ENCODE results near the gene SAMD13. TPM values are rescaled to one million over a fixed set of nuclear protein-coding genes. Genes with fewer than 3 reads are reported as not detected.

Gene SAMD13
- not detected for total RNA-seq
- polyA plus RNA-seq: under 1 TPM in 1 of 2 donors, not detected in 1; 0.22 TPM

- Histone ChIP-seq H3K4me1 (ENCODE audit: insufficient read depth, low read length) (peaks cover 35% of the 10 kb centered on the region), H3K9me3 (ENCODE audit: control insufficient read depth in 1 of 2, low read length in 2 of 2) (no peaks in the 10 kb centered on the region), H3K27ac (ENCODE audit: low read depth, low read length) (no peak within 1 kb of the TSS), H3K36me3 (ENCODE audit: insufficient read depth, low read length) (no peaks in the 10 kb centered on the region), H3K27me3 (ENCODE audit: insufficient read depth, low read length) (peaks cover 3% of the 10 kb centered on the region), H3K4me3 (ENCODE audit: low read length in 2 of 2) (no peak within 1 kb of the TSS)
- DNase-seq: peak; percentile 37 to 51 (median 47)
- ChIA-PET POLR2A (ENCODE audit: partially characterized antibody) (interaction anchor here (0.9 kb wide), 1 partner anchor 157 kb away, joined by 4 read pairs; the partner anchor contains the start of gene PRKACB), CTCF (ENCODE audit: partially characterized antibody) (no interaction called here)
- Mint-ChIP-seq H3K36me3 (peaks cover 0 to 3% of the 10 kb centered on the region in 2 donors), H3K9me3 (peaks cover 0 to 2% (median 0%) of the 10 kb centered on the region in 8 donors), H3K4me3 (peak within 1 kb of the TSS in 7 of 8 donors; percentile 15 to 64 (median 33)), H3K4me1 (peaks cover 13 to 40% (median 31%) of the 10 kb centered on the region in 4 donors), H3K27me3 (peaks cover 4 to 17% of the 10 kb centered on the region in 2 donors), H3K27ac (no peak within 1 kb of the TSS)
- intact Hi-C loops (cut with micrococcal nuclease): loop anchor here (5.0 kb wide), 1 partner anchor 131 kb away; no protein-coding TSS in a partner anchor
Measured at GRCh38 chr1:84301004-84301784, at the start of gene SAMD13. Gene SAMD13 (plus strand): TSS chr1:84301708. CDS start chr1:84303235, 1,527 bp downstream.

- peaks cover 0 to 13% of the 10 kb centered on the region in 2 donors for H3K36me3 Mint-ChIP-seq
- Histone ChIP-seq H3K36me3 (ENCODE audit: insufficient read depth, low read length) (no peaks in the 10 kb centered on the region), H3K4me1 (ENCODE audit: insufficient read depth, low read length) (no peaks in the 10 kb centered on the region), H3K9me3 (ENCODE audit: control insufficient read depth in 1 of 2, low read length in 2 of 2) (no peaks in the 10 kb centered on the region), H3K27ac (ENCODE audit: low read depth, low read length) (no peak overlapping the region), H3K4me3 (ENCODE audit: low read length in 2 of 2) (no peak overlapping the region), H3K27me3 (ENCODE audit: insufficient read depth, low read length) (no peaks in the 10 kb centered on the region)
- H3K9me3 Mint-ChIP-seq: peaks cover 2 to 17% (median 7%) of the 10 kb centered on the region in 8 donors
- no peak overlapping the region for H3K27ac Mint-ChIP-seq
- no peak for DNase-seq
- CTCF ChIA-PET (ENCODE audit: partially characterized antibody): no interaction called here
- H3K4me3 Mint-ChIP-seq: no peak overlapping the region
- no peaks in the 10 kb centered on the region for H3K4me1 Mint-ChIP-seq
- no peaks in the 10 kb centered on the region for H3K27me3 Mint-ChIP-seq
- intact Hi-C loops (cut with micrococcal nuclease): no loop called here
- POLR2A ChIA-PET (ENCODE audit: partially characterized antibody): no interaction called here
Measured at GRCh38 chr1:84253036-84253435, 48.5 kb upstream of the SAMD13 start.

- H3K27me3 Mint-ChIP-seq: no peaks in the 10 kb centered on the region
- ChIA-PET CTCF (ENCODE audit: partially characterized antibody) (no interaction called here), POLR2A (ENCODE audit: partially characterized antibody) (no interaction called here)
- Histone ChIP-seq H3K9me3 (ENCODE audit: control insufficient read depth in 1 of 2, low read length in 2 of 2) (no peaks in the 10 kb centered on the region), H3K4me3 (ENCODE audit: low read length in 2 of 2) (no peak overlapping the region), H3K36me3 (ENCODE audit: insufficient read depth, low read length) (no peaks in the 10 kb centered on the region), H3K27me3 (ENCODE audit: insufficient read depth, low read length) (no peaks in the 10 kb centered on the region), H3K4me1 (ENCODE audit: insufficient read depth, low read length) (no peaks in the 10 kb centered on the region), H3K27ac (ENCODE audit: low read depth, low read length) (no peak overlapping the region)
- H3K27ac Mint-ChIP-seq: no peak overlapping the region
- intact Hi-C loops (cut with micrococcal nuclease): no loop called here
- no peak overlapping the region for H3K4me3 Mint-ChIP-seq
- no peak for DNase-seq
- H3K4me1 Mint-ChIP-seq: no peaks in the 10 kb centered on the region
- peaks cover 0 to 13% of the 10 kb centered on the region in 2 donors for H3K36me3 Mint-ChIP-seq
- peaks cover 2 to 17% (median 7%) of the 10 kb centered on the region in 8 donors for H3K9me3 Mint-ChIP-seq
Measured at GRCh38 chr1:84253891-84254290, 47.6 kb upstream of the SAMD13 start.

GRCh38 chr1:84254703-84255238, 46.7 kb upstream of the SAMD13 start:
- no peak for DNase-seq
- Histone ChIP-seq H3K4me1 (ENCODE audit: insufficient read depth, low read length) (no peaks in the 10 kb centered on the region), H3K36me3 (ENCODE audit: insufficient read depth, low read length) (no peaks in the 10 kb centered on the region), H3K27me3 (ENCODE audit: insufficient read depth, low read length) (no peaks in the 10 kb centered on the region), H3K9me3 (ENCODE audit: control insufficient read depth in 1 of 2, low read length in 2 of 2) (no peaks in the 10 kb centered on the region), H3K27ac (ENCODE audit: low read depth, low read length) (no peak overlapping the region), H3K4me3 (ENCODE audit: low read length in 2 of 2) (no peak overlapping the region)
- H3K36me3 Mint-ChIP-seq: peaks cover 0 to 13% of the 10 kb centered on the region in 2 donors
- no peak overlapping the region for H3K4me3 Mint-ChIP-seq
- ChIA-PET POLR2A (ENCODE audit: partially characterized antibody) (no interaction called here), CTCF (ENCODE audit: partially characterized antibody) (no interaction called here)
- no peaks in the 10 kb centered on the region for H3K4me1 Mint-ChIP-seq
- no peaks in the 10 kb centered on the region for H3K27me3 Mint-ChIP-seq
- H3K27ac Mint-ChIP-seq: no peak overlapping the region
- H3K9me3 Mint-ChIP-seq: peaks cover 2 to 16% (median 7%) of the 10 kb centered on the region in 8 donors
- intact Hi-C loops (cut with micrococcal nuclease): no loop called here

GRCh38 chr1:84255582-84255981, 45.9 kb upstream of the SAMD13 start:
- CTCF ChIA-PET (ENCODE audit: partially characterized antibody): no interaction called here
- Histone ChIP-seq H3K4me3 (ENCODE audit: low read length in 2 of 2) (no peak overlapping the region), H3K27me3 (ENCODE audit: insufficient read depth, low read length) (no peaks in the 10 kb centered on the region), H3K36me3 (ENCODE audit: insufficient read depth, low read length) (no peaks in the 10 kb centered on the region), H3K9me3 (ENCODE audit: control insufficient read depth in 1 of 2, low read length in 2 of 2) (no peaks in the 10 kb centered on the region), H3K4me1 (ENCODE audit: insufficient read depth, low read length) (no peaks in the 10 kb centered on the region), H3K27ac (ENCODE audit: low read depth, low read length) (no peak overlapping the region)
- no peaks in the 10 kb centered on the region for H3K4me1 Mint-ChIP-seq
- no peak for DNase-seq
- peaks cover 0 to 9% (median 4%) of the 10 kb centered on the region in 8 donors for H3K9me3 Mint-ChIP-seq
- intact Hi-C loops (cut with micrococcal nuclease): no loop called here
- no peaks in the 10 kb centered on the region for H3K27me3 Mint-ChIP-seq
- POLR2A ChIA-PET (ENCODE audit: partially characterized antibody): no interaction called here
- H3K27ac Mint-ChIP-seq: no peak overlapping the region
- H3K4me3 Mint-ChIP-seq: no peak overlapping the region
- peaks cover 0 to 8% of the 10 kb centered on the region in 2 donors for H3K36me3 Mint-ChIP-seq

- H3K36me3 ChIP-seq (ENCODE audit: insufficient read depth, low read length): no peaks in the 10 kb centered on the region
- Mint-ChIP-seq H3K4me3 (no peak overlapping the region), H3K27ac (no peak overlapping the region), H3K27me3 (no peaks in the 10 kb centered on the region), H3K9me3 (no peaks in the 10 kb centered on the region), H3K36me3 (no peaks in the 10 kb centered on the region), H3K4me1 (no peaks in the 10 kb centered on the region)
- no peaks in the 10 kb centered on the region for H3K27me3 ChIP-seq (ENCODE audit: insufficient read depth, low read length)
- H3K4me3 ChIP-seq (ENCODE audit: low read length in 2 of 2): no peak overlapping the region
- no peaks in the 10 kb centered on the region for H3K4me1 ChIP-seq (ENCODE audit: insufficient read depth, low read length)
- no peak overlapping the region for H3K27ac ChIP-seq (ENCODE audit: low read depth, low read length)
- no peaks in the 10 kb centered on the region for H3K9me3 ChIP-seq (ENCODE audit: control insufficient read depth in 1 of 2, low read length in 2 of 2)
- intact Hi-C loops (cut with micrococcal nuclease): no loop called here
- CTCF ChIA-PET (ENCODE audit: partially characterized antibody): no interaction called here
- POLR2A ChIA-PET (ENCODE audit: partially characterized antibody): no interaction called here
- no peak for DNase-seq
Measured at GRCh38 chr1:84257617-84258016, 43.9 kb upstream of the SAMD13 start.

- H3K9me3 ChIP-seq (ENCODE audit: control insufficient read depth in 1 of 2, low read length in 2 of 2): no peaks in the 10 kb centered on the region
- intact Hi-C loops (cut with micrococcal nuclease): no loop called here
- Mint-ChIP-seq H3K4me1 (no peaks in the 10 kb centered on the region), H3K9me3 (no peaks in the 10 kb centered on the region), H3K36me3 (no peaks in the 10 kb centered on the region), H3K27me3 (no peaks in the 10 kb centered on the region), H3K4me3 (no peak overlapping the region), H3K27ac (no peak overlapping the region)
- H3K27me3 ChIP-seq (ENCODE audit: insufficient read depth, low read length): no peaks in the 10 kb centered on the region
- no peaks in the 10 kb centered on the region for H3K4me1 ChIP-seq (ENCODE audit: insufficient read depth, low read length)
- POLR2A ChIA-PET (ENCODE audit: partially characterized antibody): no interaction called here
- no peak overlapping the region for H3K27ac ChIP-seq (ENCODE audit: low read depth, low read length)
- no peak for DNase-seq
- CTCF ChIA-PET (ENCODE audit: partially characterized antibody): no interaction called here
- H3K36me3 ChIP-seq (ENCODE audit: insufficient read depth, low read length): no peaks in the 10 kb centered on the region
- H3K4me3 ChIP-seq (ENCODE audit: low read length in 2 of 2): no peak overlapping the region
Measured at GRCh38 chr1:84259376-84259775, 42.1 kb upstream of the SAMD13 start.

Data from CD4-positive, alpha-beta memory T cell (primary cell).